ENCODE measurements around the gene SLTM. TPM values are rescaled to one million over a fixed set of nuclear protein-coding genes. Genes with fewer than 3 reads are reported as not detected.

Gene SLTM
- total RNA-seq, 1 donor from 2014 or later = 93.9 TPM

DNA sequence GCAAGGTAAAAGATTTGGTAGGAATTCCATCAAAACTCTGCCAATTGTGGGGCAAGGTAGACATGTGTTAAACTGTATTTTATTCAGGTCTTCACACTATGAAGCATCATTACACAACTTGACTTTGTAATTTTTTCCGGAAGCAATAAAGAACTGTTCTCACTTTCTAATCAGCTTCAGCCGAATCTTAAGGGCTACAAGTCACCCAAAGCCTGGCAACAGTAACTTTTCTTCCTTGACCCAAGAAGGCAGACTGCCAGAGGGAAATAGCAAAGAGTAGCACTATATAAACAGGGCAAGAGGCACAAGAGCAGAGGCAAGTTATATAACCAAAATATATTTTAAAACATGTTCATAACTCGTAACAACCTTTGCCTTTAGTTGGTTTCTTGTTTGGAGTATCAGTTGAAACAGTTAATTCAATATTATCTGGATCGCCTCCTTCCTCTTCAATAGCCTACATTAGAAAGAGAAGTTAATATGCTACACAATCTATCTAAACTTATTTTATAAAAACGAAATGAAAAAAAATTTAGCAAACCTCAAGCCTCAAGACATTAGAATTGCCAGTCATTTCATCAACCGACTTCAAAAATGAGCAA, 1.4 kb downstream of the SLTM start:
- peaks cover 6% of the 10 kb centered on the region for H3K36me3 Mint-ChIP-seq (ENCODE audit: unreplicated experiment)
- no peaks in the 10 kb centered on the region for H3K9me3 Mint-ChIP-seq (ENCODE audit: unreplicated experiment)
- TF ChIP-seq, protein P1, sequence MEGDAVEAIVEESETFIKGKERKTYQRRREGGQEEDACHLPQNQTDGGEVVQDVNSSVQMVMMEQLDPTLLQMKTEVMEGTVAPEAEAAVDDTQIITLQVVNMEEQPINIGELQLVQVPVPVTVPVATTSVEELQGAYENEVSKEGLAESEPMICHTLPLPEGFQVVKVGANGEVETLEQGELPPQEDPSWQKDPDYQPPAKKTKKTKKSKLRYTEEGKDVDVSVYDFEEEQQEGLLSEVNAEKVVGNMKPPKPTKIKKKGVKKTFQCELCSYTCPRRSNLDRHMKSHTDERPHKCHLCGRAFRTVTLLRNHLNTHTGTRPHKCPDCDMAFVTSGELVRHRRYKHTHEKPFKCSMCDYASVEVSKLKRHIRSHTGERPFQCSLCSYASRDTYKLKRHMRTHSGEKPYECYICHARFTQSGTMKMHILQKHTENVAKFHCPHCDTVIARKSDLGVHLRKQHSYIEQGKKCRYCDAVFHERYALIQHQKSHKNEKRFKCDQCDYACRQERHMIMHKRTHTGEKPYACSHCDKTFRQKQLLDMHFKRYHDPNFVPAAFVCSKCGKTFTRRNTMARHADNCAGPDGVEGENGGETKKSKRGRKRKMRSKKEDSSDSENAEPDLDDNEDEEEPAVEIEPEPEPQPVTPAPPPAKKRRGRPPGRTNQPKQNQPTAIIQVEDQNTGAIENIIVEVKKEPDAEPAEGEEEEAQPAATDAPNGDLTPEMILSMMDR (IDR thresholded peaks at IDR 0.05) = no peak
- no peak for DNase-seq (ENCODE audit: extremely low spot score, unreplicated experiment)
- no peaks in the 10 kb centered on the region for H3K27me3 Mint-ChIP-seq (ENCODE audit: unreplicated experiment)
- peak overlapping the region; percentile 96 for H3K27ac Mint-ChIP-seq (ENCODE audit: unreplicated experiment)
- peak overlapping the region; percentile 89 for H3K4me3 Mint-ChIP-seq (ENCODE audit: unreplicated experiment)
- peaks cover 27% of the 10 kb centered on the region for H3K4me1 Mint-ChIP-seq (ENCODE audit: unreplicated experiment)

DNA sequence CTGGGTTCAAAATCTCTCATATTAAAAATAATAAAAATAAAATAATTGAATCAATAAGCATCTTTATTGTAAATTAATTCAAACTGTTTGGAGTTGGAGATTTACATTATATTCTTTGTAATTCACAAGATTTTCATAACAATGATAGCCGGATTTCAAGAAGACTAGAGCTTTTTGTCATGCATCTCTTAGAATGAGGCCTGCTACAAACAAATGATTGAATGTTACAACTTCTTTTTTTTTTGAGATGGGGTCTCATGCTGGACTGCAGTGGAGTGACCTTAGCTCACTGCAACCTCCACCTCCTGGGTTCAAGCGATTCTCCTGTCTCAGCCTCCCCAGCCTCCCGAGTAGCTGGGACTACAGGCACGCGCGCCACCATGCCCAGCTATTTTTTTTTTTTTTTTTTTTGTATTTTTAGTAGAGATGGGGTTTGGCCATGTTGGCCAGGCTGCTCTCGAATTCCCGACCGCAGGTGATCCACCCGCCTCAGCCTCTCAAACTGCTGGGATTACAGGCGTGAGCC, 3.5 kb downstream of the SLTM start:
- Mint-ChIP-seq H3K4me1 (ENCODE audit: unreplicated experiment) (peaks cover 28% of the 10 kb centered on the region), H3K36me3 (ENCODE audit: unreplicated experiment) (peaks cover 9% of the 10 kb centered on the region), H3K9me3 (ENCODE audit: unreplicated experiment) (no peaks in the 10 kb centered on the region), H3K4me3 (ENCODE audit: unreplicated experiment) (no peak overlapping the region), H3K27ac (ENCODE audit: unreplicated experiment) (no peak overlapping the region), H3K27me3 (ENCODE audit: unreplicated experiment) (no peaks in the 10 kb centered on the region)
- DNase-seq (ENCODE audit: extremely low spot score, unreplicated experiment) = no peak
- TF ChIP-seq, protein P1 (IDR thresholded peaks at IDR 0.05) = no peak

DNA sequence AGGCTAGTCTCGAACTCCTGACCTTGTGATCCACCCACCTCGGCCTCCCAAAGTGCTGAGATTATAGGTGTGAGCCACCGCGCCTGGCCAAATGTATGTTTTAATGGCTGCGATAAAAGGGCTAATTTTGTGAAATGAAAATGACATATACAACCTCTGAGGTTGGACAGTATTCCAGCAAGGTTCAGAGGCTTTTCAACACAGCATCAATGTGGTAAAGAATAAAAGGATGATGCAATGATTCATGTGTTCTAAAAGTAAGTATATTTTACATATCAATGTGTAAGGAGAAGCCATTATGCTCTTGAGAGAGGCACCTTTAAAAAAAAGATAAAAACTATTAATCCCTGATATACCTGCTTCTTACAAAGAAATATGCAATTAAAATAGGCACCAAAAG, 6.7 kb downstream of the SLTM start:
- TF ChIP-seq, protein P1 (IDR thresholded peaks at IDR 0.05) = no peak
- Mint-ChIP-seq H3K36me3 (ENCODE audit: unreplicated experiment) (peaks cover 9% of the 10 kb centered on the region), H3K27ac (ENCODE audit: unreplicated experiment) (no peak overlapping the region), H3K4me1 (ENCODE audit: unreplicated experiment) (peaks cover 23% of the 10 kb centered on the region), H3K9me3 (ENCODE audit: unreplicated experiment) (no peaks in the 10 kb centered on the region), H3K27me3 (ENCODE audit: unreplicated experiment) (no peaks in the 10 kb centered on the region), H3K4me3 (ENCODE audit: unreplicated experiment) (no peak overlapping the region)
- no peak for DNase-seq (ENCODE audit: extremely low spot score, unreplicated experiment)

DNA sequence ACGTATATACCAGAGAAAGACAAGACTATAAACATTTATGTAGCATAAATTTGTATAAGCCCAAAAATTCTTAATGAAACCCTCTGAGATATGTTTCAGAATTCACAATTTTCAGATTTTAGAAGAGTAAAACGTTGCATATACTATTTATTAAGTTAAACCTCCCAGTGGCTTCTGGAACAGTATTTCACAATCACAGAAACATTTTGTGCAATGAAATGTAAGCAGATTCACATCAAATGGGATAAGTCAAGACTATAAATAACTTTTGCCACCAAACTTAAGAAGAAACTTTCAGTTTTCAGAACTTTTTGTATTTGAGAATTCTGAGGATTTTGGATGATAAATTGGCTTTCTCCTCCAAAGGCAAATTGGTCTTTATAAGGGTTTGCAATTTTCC, 9.2 kb downstream of the SLTM start:
- no peaks in the 10 kb centered on the region for H3K9me3 Mint-ChIP-seq (ENCODE audit: unreplicated experiment)
- peak overlapping the region; percentile 38 for H3K27ac Mint-ChIP-seq (ENCODE audit: unreplicated experiment)
- TF ChIP-seq, protein P1 (IDR thresholded peaks at IDR 0.05) = no peak
- DNase-seq (ENCODE audit: extremely low spot score, unreplicated experiment) = no peak
- peaks cover 13% of the 10 kb centered on the region for H3K36me3 Mint-ChIP-seq (ENCODE audit: unreplicated experiment)
- H3K4me3 Mint-ChIP-seq (ENCODE audit: unreplicated experiment) = no peak overlapping the region
- no peaks in the 10 kb centered on the region for H3K27me3 Mint-ChIP-seq (ENCODE audit: unreplicated experiment)
- H3K4me1 Mint-ChIP-seq (ENCODE audit: unreplicated experiment) = peaks cover 14% of the 10 kb centered on the region

DNA sequence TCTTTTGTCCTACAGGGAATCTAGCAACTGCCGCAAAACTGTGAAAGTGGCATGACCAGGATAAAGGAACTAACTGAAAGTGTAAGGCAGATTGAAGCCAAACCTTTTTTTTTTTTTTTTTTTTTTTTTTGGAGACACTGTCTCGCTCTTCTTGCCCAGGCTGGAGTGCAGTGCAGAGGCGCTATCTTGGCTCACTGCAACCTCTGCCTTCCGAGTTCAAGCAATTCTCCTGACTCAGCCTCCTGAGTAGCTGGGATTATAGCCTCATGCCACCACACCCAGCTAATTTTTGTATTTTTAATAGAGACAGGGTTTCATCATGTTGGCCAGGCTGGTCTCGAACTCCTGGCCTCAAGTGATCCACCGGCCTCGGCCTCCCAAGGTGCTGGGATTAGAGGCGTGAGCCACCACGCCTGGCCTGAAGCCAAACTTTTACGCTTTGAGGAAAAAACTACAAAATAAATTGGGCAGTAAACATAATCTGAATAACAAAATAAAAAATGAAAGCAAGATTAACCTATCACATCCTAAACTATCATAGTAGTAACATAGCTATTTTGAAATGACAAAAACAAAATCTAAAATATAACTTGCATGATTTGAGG, 9.7 kb downstream of the SLTM start:
- Mint-ChIP-seq H3K27me3 (ENCODE audit: unreplicated experiment) (no peaks in the 10 kb centered on the region), H3K27ac (ENCODE audit: unreplicated experiment) (peak overlapping the region; percentile 31), H3K4me3 (ENCODE audit: unreplicated experiment) (no peak overlapping the region), H3K9me3 (ENCODE audit: unreplicated experiment) (no peaks in the 10 kb centered on the region), H3K36me3 (ENCODE audit: unreplicated experiment) (peaks cover 13% of the 10 kb centered on the region), H3K4me1 (ENCODE audit: unreplicated experiment) (peaks cover 14% of the 10 kb centered on the region)
- DNase-seq (ENCODE audit: extremely low spot score, unreplicated experiment) = no peak
- TF ChIP-seq, protein P1 (IDR thresholded peaks at IDR 0.05) = no peak
